Sigmoid colon (tissue), 7 donors: ENCODE results near the gene SORBS1. TPM values are rescaled to one million over a fixed set of nuclear protein-coding genes. Genes with fewer than 3 reads are reported as not detected.
A peak's percentile ranks its signal among the peaks of the same experiment; 100 is the strongest.

Source experiments
- DNase-seq: peaks from one replicate; pipeline ENCODE4 v3.0.0-alpha.2; 2019
- H3K27ac ChIP-seq, 4 donors: fragments of 200-600 bp; sonication (generic); one replicate each; pipeline ENCODE4 v1.5.1; 2016 to 2019; ENCODE audit warnings: mild to moderate bottlenecking in 1 of 4
- H3K27me3 ChIP-seq, 3 donors: fragments of 200-600 bp; sonication (generic); one replicate each; pipeline ENCODE4 v1.5.1; 2019; ENCODE audit warnings: mild to moderate bottlenecking in 1 of 3
- H3K36me3 ChIP-seq, 4 donors: fragments of 200-600 bp; sonication (generic); one replicate each; pipeline ENCODE4 v1.5.1; 2016 to 2019
- H3K4me1 ChIP-seq, 4 donors: fragments of 200-600 bp; sonication (generic); one replicate each; pipeline ENCODE4 v1.5.1; 2017 to 2019
- H3K4me3 ChIP-seq, 4 donors: fragments of 200-600 bp; sonication (generic); one replicate each; pipeline ENCODE4 v1.5.1; 2017 to 2019; ENCODE audit warnings: mild to moderate bottlenecking in 2 of 4, moderate library complexity in 1 of 4
- H3K9me3 ChIP-seq, 4 donors: fragments of 200-600 bp in 3 of 4; sonication (generic) in 3 of 4; one replicate each; pipeline versions ENCODE4 v1.5.1 to v1.6.1; 2013 to 2019
- CTCF ChIP-seq, 4 experiments: fragments of 450-650 bp in 3 of 4; fragments of 200-600 bp in 1 of 4; IDR thresholded peaks; one replicate each; pipeline ENCODE4 v1.5.1; 2016 to 2019; ENCODE audit warnings: antibody characterized with exemption in 4 of 4, mild to moderate bottlenecking in 3 of 4, moderate library complexity in 2 of 4
- EP300 ChIP-seq, 4 donors: sonication (generic); formaldehyde crosslinking; IDR thresholded peaks; one replicate each; pipeline ENCODE4 v1.6.1; 2017; ENCODE audit warnings: antibody characterized with exemption in 4 of 4
- POLR2A ChIP-seq, 2 donors: fragments of 450-650 bp; IDR thresholded peaks; one replicate each; pipeline ENCODE4 v1.6.1; 2016; ENCODE audit warnings: antibody characterized with exemption in 2 of 2, mild to moderate bottlenecking in 2 of 2, moderate library complexity in 2 of 2
- POLR2AphosphoS5 ChIP-seq, 4 donors: sonication (generic); formaldehyde crosslinking; IDR thresholded peaks; one replicate each; pipeline ENCODE4 v1.6.1; 2017; ENCODE audit warnings: antibody characterized with exemption in 4 of 4
- WGBS, 2 donors: extraction: QIAGEN DNeasy Blood & Tissue Kit; methylation state at CpG; one replicate each; pipeline ENCODE4 v1.1.7; 2013; 5-methylcytosine and 5-hydroxymethylcytosine counted together
- intact Hi-C: fragments of 100-400 bp; cut with DNase I; formaldehyde crosslinking; loops from one replicate; pipeline ENCODE4 v1.15.1; 2023
- polyA plus RNA-seq, 3 donors: library from polyadenylated mRNA; stranded (reverse); fragments of 200-250 nt; gene quantifications; one replicate each; pipeline ENCODE4 v1.2.3, GENCODE V29; 2013
- total RNA-seq, 4 donors: library from RNA; depleted of rRNA; stranded (reverse); fragments of >200 nt; gene quantifications; one replicate each; pipeline ENCODE4 v1.1.0, GENCODE V29; 2016
- donor health status: healthy with polysubstance abuse.
- donor health status: Bipolar disorder and iron deficiency.
- donor health status: healthy.

Gene SORBS1
- total and polyA plus RNA-seq, 7 donors = 8.1 to 1,403 (median 664) TPM

- intact Hi-C loops = no loop called here
- Histone ChIP-seq H3K4me1 (peaks cover 0 to 48% (median 28%) of the 10 kb centered on the region in 4 donors), H3K9me3 (no peaks in the 10 kb centered on the region), H3K27ac (peak overlapping the region in 3 of 4 donors; percentile 33 to 55 (median 54)), H3K4me3 (no peak overlapping the region), H3K27me3 (no peaks in the 10 kb centered on the region), H3K36me3 (peaks cover 34 to 98% (median 78%) of the 10 kb centered on the region in 4 donors)
- WGBS, 2 donors = 75 to 77% methylated on average over 3 of the region's 3 CpGs
- no peak for DNase-seq
- no peak for TF ChIP-seq POLR2A (IDR thresholded peaks at IDR 0.05)
- peak in 1 of 4 donors; percentile 19 for TF ChIP-seq POLR2AphosphoS5 (IDR thresholded peaks at IDR 0.05)
- no peak for TF ChIP-seq CTCF (IDR thresholded peaks at IDR 0.05)
- TF ChIP-seq EP300 (IDR thresholded peaks at IDR 0.05) = no peak
These were observed 219.4 kb downstream of the SORBS1 start for GRCh38 chr10:95341716-95342130.

DNA sequence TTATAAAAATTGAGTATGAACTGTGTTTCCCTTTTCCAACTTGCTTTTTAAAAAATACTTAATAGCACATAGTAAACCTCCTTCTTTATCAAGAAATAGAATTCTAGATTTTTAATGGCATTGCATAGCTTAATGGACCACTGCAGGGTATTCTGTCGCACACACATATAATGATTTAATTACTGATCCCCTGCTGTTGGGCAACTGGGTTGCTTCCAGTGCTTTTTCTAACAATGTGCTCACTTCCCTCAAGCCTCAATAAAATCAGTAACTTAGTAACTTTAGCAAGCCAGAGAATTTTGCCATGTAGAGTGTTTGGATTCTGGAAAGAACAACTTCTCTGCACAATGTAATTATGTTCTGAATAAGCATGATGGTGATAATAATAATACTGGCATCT is 221.3 kb downstream of the SORBS1 start:
- Histone ChIP-seq H3K4me1 (peaks cover 0 to 66% (median 46%) of the 10 kb centered on the region in 4 donors), H3K36me3 (peaks cover 35 to 100% (median 74%) of the 10 kb centered on the region in 4 donors), H3K9me3 (no peaks in the 10 kb centered on the region), H3K4me3 (no peak overlapping the region), H3K27me3 (no peaks in the 10 kb centered on the region), H3K27ac (peak overlapping the region in 3 of 4 donors; percentile 4 to 27 (median 17))
- DNase-seq = no peak
- 95 to 99% methylated on average over 1 of the region's 1 CpG for WGBS, 2 donors
- intact Hi-C loops = no loop called here
- TF ChIP-seq POLR2A (IDR thresholded peaks at IDR 0.05) = no peak
- TF ChIP-seq CTCF (IDR thresholded peaks at IDR 0.05) = no peak
- no peak for TF ChIP-seq POLR2AphosphoS5 (IDR thresholded peaks at IDR 0.05)
- TF ChIP-seq EP300 (IDR thresholded peaks at IDR 0.05) = no peak

DNA sequence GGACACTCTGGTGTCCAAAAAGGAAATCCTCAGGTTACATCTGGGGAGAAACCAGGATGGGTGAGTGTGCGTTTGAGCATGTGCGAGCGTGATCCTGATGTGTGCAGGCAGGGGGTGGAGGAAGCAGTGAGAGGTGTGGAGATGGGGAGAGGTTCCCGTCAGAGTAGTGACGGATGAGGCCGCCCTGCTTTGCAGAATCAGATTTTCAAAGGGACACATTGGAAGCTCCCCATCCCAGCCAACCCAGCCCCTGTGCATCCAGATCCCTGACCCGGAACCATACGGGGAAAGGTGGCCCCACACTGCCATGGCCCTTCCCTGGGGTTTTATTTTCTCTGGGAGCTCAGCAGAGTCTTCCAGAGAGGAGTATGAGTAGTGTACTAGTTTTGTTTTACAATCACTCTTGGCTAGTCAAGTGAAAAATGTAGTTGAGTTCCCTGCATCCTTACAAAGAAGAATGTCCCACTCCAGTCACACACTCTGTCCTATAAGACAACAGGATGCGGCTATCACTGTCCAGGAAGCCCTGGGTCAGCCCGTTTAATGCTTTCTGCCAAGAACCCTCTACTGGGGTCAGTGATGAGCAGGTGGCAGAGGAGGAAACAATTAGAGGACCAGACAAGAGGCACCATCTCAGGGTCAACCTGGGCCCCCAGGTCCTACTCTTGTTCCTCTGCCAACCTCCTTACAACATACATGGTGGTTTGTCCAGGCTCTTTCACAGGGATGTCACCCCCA is 223.6 kb downstream of the SORBS1 start:
- H3K36me3 ChIP-seq = peaks cover 39 to 100% (median 75%) of the 10 kb centered on the region in 4 donors
- H3K27me3 ChIP-seq = no peaks in the 10 kb centered on the region
- 92% methylated on average over 10 of the region's 10 CpGs for WGBS, 2 donors
- no peak for TF ChIP-seq POLR2AphosphoS5 (IDR thresholded peaks at IDR 0.05)
- no peak for TF ChIP-seq POLR2A (IDR thresholded peaks at IDR 0.05)
- no peak for TF ChIP-seq EP300 (IDR thresholded peaks at IDR 0.05)
- TF ChIP-seq CTCF (IDR thresholded peaks at IDR 0.05) = no peak
- no peak for DNase-seq
- H3K4me1 ChIP-seq = peaks cover 0 to 79% (median 55%) of the 10 kb centered on the region in 4 donors
- H3K27ac ChIP-seq = peak overlapping the region; percentile 26 to 90 (median 81)
- H3K9me3 ChIP-seq = no peaks in the 10 kb centered on the region
- H3K4me3 ChIP-seq = no peak overlapping the region
- intact Hi-C loops = no loop called here

- WGBS, 2 donors = 96 to 97% methylated on average over 9 of the region's 9 CpGs
- intact Hi-C loops = no loop called here
- no peaks in the 10 kb centered on the region for H3K27me3 ChIP-seq
- peaks cover 0 to 77% (median 51%) of the 10 kb centered on the region in 4 donors for H3K4me1 ChIP-seq
- peak overlapping the region; percentile 77 to 90 (median 87) for H3K27ac ChIP-seq
- H3K4me3 ChIP-seq = no peak overlapping the region
- peaks cover 46 to 100% (median 78%) of the 10 kb centered on the region in 4 donors for H3K36me3 ChIP-seq
- H3K9me3 ChIP-seq = no peaks in the 10 kb centered on the region
- no peak for DNase-seq
- TF ChIP-seq CTCF (IDR thresholded peaks at IDR 0.05) (no peak), POLR2A (IDR thresholded peaks at IDR 0.05) (no peak), EP300 (IDR thresholded peaks at IDR 0.05) (no peak), POLR2AphosphoS5 (IDR thresholded peaks at IDR 0.05) (no peak)
These were observed 224.5 kb downstream of the SORBS1 start for GRCh38 chr10:95336702-95337101.
